LNCaP clone FGC (cell line): ENCODE measurements around the gene MYORG.
A peak's percentile ranks its signal among the peaks of the same experiment; 100 is the strongest.

Source experiments
- DNase-seq: peaks from one replicate; pipeline ENCODE4 v3.0.0-alpha.2; 2011; ENCODE audit warnings: low read depth
- H3K4me3 ChIP-seq: 2 replicates; pipeline ENCODE4 v1.5.1; 2011; ENCODE audit warnings: mild to moderate bottlenecking, low read depth, low read length, control low read depth
- CTCF ChIP-seq: IDR thresholded peaks from 2 replicates; pipeline ENCODE4 v1.5.1; 2012; ENCODE audit warnings: mild to moderate bottlenecking; ENCODE audit not compliant: control insufficient read depth, insufficient read depth; ENCODE audit errors: extremely low read depth

Gene MYORG

GRCh38 chr9:34376596-34377403 is at the start of gene MYORG:
MYORG (minus strand) TSS chr9:34376898; CDS start chr9:34372943, 3,955 bp downstream.
- H3K4me3 ChIP-seq, result peak within 1 kb of the TSS; percentile 63
- no peak for TF ChIP-seq CTCF
- peak; percentile 91 for DNase-seq

- TF ChIP-seq CTCF, result no peak
- no peak for DNase-seq
Observed at GRCh38 chr9:34419716-34420504, 43.2 kb upstream of the MYORG start.

GRCh38 chr9:34417734-34418133 is 41.0 kb upstream of the MYORG start:
- DNase-seq, result no peak
- no peak for TF ChIP-seq CTCF
- H3K4me3 ChIP-seq, result no peak overlapping the region

More at GRCh38 chr9:34419716-34420504, 43.2 kb upstream of the MYORG start:
- H3K4me3 ChIP-seq, result no peak overlapping the region

GRCh38 chr9:34413231-34413852 is 36.6 kb upstream of the MYORG start:
- no peak for DNase-seq
- H3K4me3 ChIP-seq, result no peak overlapping the region
- TF ChIP-seq CTCF, result no peak

GRCh38 chr9:34412336-34412735 is 35.6 kb upstream of the MYORG start:
- DNase-seq, result no peak
- H3K4me3 ChIP-seq, result no peak overlapping the region
- TF ChIP-seq CTCF, result no peak

- TF ChIP-seq CTCF, result no peak
- no peak for DNase-seq
Observed at GRCh38 chr9:34409154-34409553, 32.5 kb upstream of the MYORG start.

More at GRCh38 chr9:34409154-34409553, 32.5 kb upstream of the MYORG start:
- no peak overlapping the region for H3K4me3 ChIP-seq
